Fibroblast of skin of left quadriceps (primary cell): Measurements from ENCODE around the gene TCF12.

ENCODE experiments used
- DNase-seq, 2 experiments: peaks; one replicate each; pipeline ENCODE4 v3.0.0-alpha.2; 2013; ENCODE audit warnings: low read depth in 2 of 2

Gene TCF12

DNA sequence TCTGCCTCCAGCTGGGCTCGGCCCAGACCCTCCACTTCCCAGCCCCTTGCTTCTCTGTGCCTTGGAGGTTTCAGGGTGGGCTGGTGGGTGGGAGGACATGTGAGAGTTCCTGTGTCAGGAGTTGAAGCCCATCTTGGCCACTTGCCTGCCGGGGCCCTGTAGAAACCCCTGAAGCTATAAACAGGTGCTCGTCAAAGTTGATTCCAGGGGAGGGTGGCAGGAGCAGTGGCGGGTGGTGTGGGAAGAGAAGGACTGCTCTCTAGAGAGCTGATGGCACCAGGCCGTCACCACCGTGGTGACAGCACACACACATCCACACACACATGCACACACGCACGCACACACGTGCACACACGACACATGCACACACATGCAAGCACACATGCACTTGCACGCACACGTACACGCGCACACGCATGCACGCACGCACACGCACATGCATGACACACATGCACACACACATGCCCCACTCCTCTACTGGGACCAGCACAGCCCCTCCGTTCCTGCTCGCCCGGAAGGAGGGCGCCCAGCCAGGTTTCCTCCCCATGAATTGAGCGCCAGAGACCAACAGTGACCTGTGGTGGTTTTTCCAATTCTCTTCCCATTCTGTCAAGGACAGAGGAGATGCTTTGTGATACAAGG, 401.6 kb downstream of the TCF12 start:
- DNase-seq: no peak

DNA sequence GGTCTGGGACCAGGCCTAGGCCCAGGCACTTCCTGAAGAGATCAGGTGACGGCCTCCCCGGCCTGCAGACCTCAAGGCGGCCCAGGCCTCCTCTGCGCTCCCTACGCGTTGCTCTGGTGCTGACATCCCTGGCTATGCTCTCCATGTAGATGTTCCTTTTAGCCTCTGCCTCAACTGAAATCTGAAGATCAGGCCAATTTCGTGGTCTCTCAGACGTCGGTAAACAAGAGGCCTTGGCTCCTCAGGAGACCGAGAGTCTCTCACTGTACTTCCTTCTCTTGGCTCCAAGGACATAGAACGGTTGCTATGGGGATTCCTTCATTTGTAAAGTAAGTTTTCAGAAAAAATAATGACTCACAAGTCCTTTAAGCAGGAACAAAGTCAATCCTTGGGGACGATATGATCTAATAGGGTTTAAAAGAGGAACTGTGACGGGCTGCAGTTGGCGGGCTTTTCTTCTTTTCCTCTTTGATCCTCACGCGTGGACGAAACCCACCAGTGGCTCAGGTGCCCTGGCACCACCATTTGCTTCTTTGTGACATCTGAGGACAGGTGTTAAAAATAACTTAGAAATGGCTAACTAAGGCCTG, 402.3 kb downstream of the TCF12 start:
- no peak for DNase-seq

DNA sequence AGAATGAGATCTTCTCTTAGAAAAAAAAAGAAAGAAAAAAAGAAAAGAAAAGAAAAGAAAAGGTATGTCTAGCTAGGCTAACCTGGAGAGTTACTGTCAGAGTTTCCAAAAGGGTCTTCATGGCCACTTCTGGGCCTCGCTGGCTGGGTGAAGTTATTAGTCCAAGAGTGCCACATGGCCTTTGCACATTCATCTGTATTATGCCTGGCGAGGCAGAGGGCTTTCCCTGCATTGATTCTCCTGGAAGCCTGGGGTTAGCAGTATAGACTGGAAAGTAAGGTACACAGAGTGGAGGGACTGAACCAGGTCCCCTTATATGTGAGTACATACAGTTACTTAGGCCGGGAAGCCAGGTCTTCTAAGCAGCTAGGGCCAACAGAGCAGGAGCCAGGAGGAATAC, 403.0 kb downstream of the TCF12 start:
- no peak for DNase-seq

DNA sequence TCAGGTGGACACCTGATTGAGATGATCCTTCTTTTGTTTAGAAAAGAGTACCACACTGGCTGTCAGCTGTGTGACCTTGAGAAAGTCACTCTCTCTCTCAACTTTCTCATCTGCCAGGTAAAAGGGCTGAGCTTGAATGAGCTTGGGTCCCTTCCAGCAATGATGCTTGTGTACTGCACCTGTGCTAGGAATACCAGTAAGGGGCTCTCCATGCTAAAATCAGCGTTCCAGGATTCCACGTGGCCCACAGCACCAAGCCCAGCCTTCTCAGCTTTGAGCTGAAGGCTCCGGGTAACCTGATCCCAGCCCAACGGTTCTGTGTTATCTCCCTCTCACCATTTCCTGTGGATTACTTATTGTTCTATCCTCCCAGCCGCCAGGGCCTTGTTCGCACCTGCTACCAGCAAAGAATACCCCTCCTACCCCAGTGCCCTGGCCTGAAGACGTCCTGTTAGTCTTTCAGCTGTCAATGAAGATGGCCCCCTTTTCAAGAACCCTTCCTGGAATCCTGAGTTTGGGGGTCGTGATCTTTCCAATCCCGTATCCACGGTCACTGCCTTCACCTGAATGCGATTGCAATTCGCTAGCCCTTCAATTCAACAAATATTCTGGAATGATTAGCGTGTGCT, 403.6 kb downstream of the TCF12 start:
- no peak for DNase-seq

DNA sequence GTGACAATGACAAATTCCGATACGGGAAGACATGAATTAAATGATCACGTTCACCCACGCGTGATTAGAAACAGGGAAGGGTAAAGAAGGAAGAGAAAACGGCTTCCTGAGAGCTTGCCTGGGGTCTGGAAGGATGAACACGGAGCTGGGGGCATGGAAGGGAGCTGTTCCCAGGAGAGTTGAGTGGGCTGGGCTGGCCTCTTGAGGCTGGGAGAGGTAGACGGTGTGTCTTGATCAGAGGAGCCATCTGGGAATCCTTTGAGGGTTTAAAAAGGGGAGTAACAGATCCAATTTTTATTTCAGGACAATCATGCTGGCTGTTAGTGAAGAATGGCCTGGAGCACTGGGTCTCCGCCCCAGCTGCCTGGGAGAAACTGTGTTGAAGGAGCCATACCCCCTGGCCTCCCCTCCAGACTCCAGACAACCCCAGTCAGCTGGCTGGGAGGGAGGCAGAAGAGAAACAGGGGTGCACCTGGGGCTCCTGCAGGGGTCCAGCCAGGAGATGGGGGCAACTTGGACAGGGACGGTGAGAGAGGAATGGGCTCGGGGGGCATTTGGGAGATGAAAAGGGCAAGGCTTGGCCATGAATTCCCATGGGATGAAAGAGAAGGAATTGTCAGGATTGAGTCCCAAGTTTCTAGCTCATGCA, 404.3 kb downstream of the TCF12 start:
- DNase-seq: no peak

DNA sequence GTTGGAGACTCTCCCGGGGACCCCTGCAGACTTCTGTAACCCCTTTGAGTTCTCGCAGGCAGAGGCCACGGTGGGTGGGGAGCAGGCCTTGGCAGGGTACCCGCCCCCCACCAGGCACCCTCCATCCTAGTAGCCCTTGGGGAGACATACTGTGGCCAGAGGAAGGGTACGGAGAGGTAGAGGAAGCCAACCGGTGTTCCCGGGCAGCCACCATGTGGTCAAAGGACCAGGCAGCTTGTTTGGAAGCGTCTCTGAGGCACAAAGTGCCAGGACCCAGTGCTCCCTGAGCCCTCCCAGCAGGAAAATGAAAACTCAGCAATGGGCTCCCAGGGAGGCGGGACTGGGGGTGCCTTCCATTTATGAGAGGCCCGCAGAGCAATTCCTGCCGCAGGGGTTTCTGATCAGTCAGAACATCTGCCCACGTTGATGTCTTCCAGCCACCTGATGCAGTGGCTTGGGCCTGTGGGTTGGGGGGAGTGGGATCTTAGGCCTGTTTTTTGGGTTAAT, 404.9 kb downstream of the TCF12 start:
- no peak for DNase-seq

DNA sequence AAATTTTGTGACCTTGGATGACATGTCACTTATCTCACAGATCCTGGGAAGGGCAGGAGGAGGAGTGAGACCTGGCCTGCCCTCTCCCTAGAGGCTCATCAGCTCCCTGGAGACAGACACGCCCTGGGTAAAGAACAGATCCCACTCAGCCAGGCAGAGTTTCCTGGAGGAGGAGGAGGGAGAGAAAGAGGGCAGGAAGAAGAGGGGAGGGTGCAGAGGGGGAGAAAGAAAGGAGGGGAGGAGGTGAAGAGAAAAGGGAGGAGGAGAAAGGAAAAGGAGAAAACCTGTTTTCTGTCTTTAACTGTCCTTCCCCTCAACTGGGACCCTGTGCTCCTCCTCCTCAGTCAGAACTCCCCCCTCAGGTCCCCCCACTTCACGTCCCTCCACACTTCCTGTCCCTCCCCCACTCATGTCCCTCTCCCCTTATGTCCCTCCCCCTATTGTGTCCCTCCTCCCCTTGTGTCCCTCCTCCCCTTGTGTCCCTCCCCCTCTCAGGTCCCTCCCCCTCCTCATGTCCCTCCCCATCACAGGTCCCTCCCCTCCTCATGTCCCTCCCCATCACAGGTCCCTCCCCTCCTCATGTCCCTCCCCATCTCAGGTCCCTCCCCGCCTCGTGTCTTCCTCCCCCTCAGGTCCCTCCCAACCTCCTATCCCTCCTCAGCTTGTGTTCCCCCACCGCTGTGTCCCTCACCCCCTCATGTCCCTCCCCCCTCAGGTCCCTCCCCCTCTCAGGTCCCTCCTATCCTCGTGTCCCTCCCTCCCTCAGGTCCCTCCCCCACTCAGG, 405.6 kb downstream of the TCF12 start:
- no peak for DNase-seq

DNA sequence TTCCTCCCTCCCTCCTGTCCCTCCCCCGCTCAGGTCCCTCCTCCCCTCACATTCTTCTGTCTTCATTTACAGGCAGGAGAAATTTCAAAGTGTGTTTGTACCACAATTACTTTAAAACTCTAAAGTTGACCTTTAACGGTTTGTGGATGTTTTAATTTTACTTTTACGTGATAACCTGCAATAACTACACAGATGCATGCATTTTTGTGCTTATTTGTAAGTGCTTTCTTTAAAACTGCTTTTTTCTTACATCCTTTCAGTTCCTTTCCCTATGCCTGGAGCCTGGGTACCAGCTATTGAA, 406.1 kb downstream of the TCF12 start:
- no peak for DNase-seq

DNA sequence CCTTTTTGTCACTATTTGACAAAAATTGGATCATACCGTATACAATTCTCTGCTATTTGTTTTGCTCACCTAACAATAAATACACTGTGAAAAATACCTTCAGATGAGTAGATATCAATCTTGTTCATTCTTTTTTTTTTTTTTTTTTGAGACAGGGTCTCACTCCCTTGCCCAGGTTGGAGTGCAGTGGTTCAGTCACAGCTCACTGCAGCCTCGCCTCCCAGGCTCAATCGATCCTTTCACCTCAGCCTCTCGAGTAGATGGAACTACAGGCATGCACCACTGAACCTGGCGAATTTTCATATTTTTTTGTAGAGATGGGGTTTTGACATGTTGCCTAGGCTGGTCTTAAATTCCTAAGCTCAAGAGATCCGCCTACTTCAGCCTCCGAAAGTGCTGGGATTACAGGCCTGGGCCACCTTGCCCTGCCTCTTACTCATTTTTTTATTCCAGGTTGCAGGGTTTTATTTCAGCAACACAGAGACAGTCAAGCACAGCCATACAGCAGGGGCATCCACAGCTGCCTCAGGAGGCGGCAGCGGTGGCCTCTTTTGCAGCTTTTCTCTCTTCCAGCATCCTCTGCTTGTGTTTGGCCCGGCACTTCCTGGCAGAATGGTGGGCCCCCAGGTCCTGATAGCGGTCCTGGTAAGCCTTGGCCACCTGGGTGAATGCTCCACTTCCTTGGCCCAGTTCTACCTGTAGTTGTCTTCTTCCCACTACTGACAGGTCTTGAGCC, 406.7 kb downstream of the TCF12 start:
- DNase-seq: no peak

DNA sequence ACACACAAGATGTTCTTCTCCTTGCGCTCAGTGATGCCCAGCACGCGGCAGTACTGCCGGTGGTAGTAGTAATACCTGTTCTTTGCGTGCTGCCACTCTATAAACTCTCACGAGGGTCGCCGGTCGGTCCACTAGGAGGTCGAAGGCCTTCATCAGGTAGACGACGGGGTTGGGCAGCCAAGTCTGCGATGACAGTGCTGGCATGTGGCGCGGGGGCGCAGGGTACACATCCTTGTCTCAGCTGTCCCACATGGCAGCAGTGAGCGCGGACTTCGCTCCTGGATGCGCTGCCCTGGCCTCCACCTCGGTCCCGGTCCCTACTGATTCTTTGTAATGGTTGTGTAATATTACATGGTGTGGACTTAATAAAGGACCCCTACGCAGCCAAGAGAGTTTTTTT, 407.8 kb downstream of the TCF12 start:
- no peak for DNase-seq

DNA sequence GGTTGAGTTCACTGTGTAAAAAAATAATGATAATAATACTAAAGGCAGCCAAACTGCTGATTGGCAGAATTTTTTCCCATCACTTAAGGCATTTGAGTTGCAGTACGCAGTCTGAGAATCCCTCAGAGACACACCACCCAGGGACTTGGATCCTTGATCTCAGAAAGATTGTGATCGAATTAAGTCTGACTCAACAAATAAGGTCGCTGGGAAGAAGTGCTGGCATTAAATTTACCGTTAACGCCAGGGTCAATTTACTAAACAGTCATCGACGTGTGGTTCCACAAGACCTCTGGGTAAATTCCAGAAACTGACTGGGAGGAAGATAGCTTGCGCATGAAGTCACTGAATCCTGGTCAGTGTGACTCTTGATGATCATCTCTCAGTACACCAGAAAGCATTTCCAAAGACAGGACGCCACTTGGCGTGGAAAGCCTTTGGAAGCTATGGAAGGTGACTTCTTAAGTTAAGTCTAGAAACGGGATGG, 409.6 kb downstream of the TCF12 start:
- peak; percentile 45 to 53 for DNase-seq

DNA sequence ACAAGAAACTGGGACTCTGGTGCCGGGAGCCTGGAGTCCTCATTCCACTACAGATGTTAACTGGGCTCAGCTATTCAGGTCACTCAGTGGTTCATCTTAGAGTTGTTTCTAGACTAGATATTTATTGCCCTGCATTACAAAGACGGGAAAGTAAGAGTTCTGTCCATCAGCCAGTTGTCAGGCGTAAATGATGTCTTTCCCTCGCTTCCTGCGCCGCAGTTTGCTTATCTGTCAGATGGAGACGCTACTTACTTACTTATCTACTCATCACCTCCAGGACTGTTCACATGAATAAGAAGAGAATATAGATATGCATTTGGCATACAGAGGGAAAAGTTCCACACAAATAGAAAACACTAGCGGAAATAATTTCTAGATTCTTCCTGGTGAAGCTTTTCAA, 410.0 kb downstream of the TCF12 start:
- no peak for DNase-seq

DNA sequence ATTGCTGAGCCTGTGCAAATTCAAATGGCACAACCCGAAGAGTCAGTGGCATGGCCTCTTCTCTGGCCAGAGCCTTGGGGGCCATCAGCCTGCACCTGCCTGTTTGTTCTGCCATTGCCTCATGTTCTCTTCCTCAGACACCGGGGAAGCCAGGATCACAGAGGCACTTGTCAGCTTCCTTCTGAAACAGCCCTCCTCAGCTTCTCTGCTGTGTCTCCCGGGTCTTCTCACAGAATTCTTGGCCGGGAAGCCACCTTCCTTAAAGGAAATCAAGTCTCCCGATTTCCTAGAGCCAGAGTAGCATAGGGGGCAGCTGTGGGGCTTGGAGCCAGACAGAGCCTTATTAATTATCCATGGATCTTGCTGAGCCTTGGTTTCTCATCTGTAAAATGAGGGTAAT, 410.5 kb downstream of the TCF12 start:
- DNase-seq: no peak

DNA sequence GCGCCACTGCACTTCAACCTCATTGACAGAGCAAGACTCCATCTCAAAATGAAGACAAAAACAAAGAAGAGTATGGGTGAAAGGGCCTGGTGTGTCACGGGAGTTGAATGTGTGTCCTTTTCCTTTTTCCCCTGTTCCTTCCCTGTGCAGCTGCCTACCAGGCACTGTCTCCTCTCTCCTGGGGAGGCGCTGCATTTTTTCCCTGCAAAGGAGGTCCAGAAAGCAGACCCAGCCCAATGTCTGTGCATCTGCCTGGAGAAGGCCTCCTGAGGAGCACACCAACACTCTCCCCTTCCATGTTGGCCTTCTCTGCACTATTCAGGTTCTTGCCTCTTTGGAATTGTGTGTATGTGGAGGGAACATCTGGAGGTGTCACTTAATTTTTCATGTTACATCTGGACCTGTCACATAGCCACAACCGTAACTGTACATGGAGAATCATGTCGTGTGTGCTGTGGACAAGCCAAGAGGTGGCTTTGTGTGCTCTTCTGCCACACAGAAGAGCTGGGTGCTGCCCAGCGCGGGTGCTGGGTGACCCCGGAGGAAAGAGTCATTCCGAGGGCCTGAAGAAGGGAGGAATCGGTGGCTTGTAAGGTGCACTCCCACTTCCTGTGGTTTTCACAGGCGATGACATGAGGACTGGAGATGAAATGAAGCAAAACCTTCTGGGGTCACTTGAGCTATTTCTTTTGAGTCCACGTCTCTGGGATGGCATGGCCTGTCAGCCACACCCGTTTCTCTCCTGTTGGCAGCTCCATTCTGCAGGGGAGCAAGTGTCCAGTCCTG, 411.3 kb downstream of the TCF12 start:
- DNase-seq: no peak

DNA sequence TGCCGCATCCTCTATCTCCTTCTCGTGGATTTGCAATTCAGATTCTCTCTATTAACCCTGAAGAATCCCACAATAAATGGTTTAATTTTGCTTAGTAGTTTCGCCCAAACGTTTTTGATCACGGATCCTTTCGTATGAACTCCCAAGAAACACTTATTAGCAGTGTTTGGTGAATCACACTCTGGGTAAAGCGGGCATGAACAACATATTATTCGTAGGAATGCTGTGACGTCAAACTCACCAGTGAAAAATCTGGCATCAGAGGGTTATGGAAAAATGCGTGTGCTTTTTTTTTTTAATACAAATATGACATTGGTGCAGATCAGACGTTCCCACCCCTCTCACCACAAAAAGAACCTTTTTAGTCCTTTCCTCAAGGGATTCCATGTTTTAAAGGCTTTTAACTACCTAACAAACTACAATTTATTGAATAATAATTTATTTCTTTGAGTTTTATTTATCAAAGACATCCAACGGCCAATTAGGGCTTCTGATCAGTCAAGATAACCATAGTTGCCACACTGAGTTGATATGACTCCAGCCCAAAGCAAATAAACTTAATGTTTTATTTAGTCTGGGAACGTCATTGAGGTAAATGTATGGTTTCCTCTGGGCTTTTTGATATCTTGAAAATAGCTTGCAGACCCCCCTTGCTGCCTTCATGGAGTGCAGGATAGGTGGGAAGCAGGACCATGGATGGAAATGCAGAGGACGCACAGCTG, 412.3 kb downstream of the TCF12 start:
- no peak for DNase-seq

DNA sequence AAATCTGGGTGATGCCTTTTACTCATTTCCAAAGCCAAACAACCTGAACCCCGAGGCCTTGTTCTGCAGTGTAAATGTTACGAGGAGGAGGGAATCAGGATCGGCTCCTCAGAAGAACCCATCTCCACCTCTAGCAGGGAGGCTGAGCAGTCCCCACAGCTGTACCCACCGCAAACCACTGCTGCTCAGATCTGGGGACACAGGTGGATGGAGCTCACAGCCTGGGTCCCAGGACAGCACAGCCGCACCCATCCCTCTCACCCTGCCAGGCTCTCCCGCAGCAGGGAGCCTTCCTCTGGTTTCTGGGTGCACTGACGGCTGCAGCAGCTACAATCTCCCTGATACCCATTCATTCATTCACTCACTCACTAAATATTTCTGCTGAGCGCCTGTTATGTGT, 413.9 kb downstream of the TCF12 start:
- DNase-seq: no peak

DNA sequence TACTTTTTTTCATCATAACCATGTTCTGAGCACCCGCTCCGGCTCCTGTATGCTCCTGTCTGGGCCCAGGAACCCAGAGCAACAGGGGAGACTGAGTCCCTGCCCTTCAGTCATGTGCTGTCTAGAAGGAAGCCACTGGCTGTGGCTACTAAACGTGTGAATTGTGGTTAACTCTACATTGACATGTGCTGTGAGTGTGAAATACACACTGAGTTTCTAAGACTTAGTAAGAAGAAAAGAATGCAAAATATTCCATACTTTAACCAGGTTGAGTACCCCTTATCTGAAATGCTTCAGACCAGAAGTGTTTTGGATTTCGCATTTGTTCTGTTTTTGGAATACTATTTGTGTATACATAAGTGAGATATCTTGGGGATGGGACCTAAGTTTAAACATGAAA, 415.0 kb downstream of the TCF12 start:
- no peak for DNase-seq

DNA sequence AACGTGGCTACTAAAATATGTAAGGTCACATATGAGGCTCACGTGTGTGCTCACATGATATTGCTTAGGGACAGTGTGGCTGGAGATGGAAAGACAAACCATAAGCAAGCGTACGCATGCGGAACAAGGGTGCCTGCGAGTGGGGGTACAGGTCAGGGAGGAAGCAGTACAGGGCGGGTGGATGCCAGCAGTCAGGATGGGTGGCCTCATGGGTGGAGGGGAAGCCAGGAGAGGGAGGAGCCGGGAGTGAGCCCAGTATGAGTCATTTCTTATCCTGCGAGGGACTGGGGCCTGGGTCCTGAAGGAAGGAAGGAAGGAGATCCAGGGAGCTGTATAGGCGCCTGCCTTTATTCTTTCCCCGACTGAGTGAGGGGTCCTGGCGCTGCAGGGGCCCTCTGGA, 415.8 kb downstream of the TCF12 start:
- no peak for DNase-seq

DNA sequence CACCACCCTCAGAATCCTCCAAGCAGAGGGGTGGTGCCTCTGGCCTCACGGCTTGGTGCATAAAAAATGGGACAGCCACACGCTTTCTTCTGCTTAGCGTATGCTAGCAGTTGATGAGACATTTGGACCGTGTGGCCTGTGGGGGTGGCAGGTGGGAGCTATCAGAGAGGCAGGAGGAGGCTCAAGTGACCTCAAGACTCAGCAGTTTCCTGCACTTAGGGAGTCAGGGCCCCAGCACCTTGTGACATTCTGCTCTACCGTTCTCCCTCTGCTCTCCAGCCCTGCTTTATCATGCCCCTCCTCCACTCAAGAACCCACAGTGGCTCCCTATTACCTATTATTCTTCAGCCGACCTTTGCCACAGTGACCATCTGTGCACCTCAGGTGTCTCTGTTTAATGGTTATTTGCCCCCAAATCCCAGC, 416.9 kb downstream of the TCF12 start:
- DNase-seq: no peak

DNA sequence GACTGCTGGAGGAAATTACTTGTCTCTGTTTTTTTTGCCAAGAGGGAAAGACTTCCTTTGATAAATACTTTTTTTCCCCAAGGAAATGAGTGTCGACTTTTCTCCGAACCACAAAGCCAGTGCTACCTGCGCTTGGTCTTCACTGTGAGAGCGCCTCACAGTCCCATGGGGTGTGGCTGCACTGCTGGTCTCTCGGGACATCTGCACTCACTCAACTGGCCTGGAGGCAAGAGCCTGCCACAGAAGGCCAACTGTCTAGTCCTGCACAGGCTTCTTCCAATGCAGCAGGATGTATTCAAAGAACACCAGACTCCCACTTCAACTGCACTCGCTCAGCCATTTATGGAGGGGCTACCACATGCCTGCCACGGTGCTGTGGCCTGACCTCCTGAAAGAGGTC, 417.3 kb downstream of the TCF12 start:
- no peak for DNase-seq
